GM23338 (cell line): ENCODE results near the gene NSL1. TPM values are rescaled to one million over a fixed set of nuclear protein-coding genes. Genes with fewer than 3 reads are reported as not detected.

Experiments used
- ATAC-seq: fragments of 200-7000 bp; cut with Tn5 transposase; 3 replicates; pipeline ENCODE4 v1.9.1; 2020
- DNase-seq: peaks from one replicate; pipeline ENCODE4 v3.0.0-alpha.2; 2015; ENCODE audit warnings: low spot score
- H2AFZ ChIP-seq: fragments of 200-600 bp; sonication (generic); 2 replicates; pipeline ENCODE4 v1.8.0; 2016; ENCODE audit warnings: antibody characterized with exemption, mild to moderate bottlenecking, moderate library complexity
- H3F3A ChIP-seq: fragments of 200-600 bp; sonication (generic); replicated peaks from 2 replicates; pipeline ENCODE4 v1.8.0; 2017; ENCODE audit warnings: antibody characterized with exemption, mixed run types, low read depth
- H3K27ac ChIP-seq: fragments of 200-600 bp; sonication (generic); 2 replicates; pipeline ENCODE4 v1.6.1; 2016; ENCODE audit warnings: low read depth
- H3K27me3 ChIP-seq: fragments of 200-600 bp; sonication (generic); 2 replicates; pipeline ENCODE4 v1.8.0; 2016; ENCODE audit warnings: mild to moderate bottlenecking, mixed run types, moderate library complexity; ENCODE audit not compliant: insufficient read depth
- H3K36me3 ChIP-seq: fragments of 200-600 bp; sonication (generic); 2 replicates; pipeline ENCODE4 v1.8.0; 2016; ENCODE audit warnings: mild to moderate bottlenecking; ENCODE audit not compliant: insufficient read depth
- H3K4me1 ChIP-seq: fragments of 200-600 bp; sonication (generic); 2 replicates; pipeline ENCODE4 v1.8.0; 2016; ENCODE audit warnings: mild to moderate bottlenecking, moderate library complexity; ENCODE audit not compliant: insufficient read depth
- H3K4me2 ChIP-seq: fragments of 200-600 bp; sonication (generic); 2 replicates; pipeline ENCODE4 v1.7.1; 2017; ENCODE audit warnings: mixed run types
- H3K4me3 ChIP-seq: fragments of 200-600 bp; sonication (generic); 2 replicates; pipeline ENCODE4 v1.6.1; 2016; ENCODE audit warnings: mixed run types
- H3K79me2 ChIP-seq: fragments of 200-600 bp; sonication (generic); replicated peaks from 2 replicates; pipeline ENCODE4 v1.8.0; 2017; ENCODE audit warnings: mild to moderate bottlenecking; ENCODE audit not compliant: insufficient read depth
- H3K9me2 ChIP-seq: fragments of 200-600 bp; sonication (generic); 2 replicates; pipeline ENCODE4 v1.8.0; 2017; ENCODE audit not compliant: insufficient read depth
- H4K20me1 ChIP-seq: fragments of 200-600 bp; sonication (generic); replicated peaks from 2 replicates; pipeline ENCODE4 v1.8.0; 2017; ENCODE audit warnings: mild to moderate bottlenecking; ENCODE audit not compliant: insufficient read depth
- H3K27ac Mint-ChIP-seq: 2 replicates; pipeline ENCODE4 v1.8.0; 2020; ENCODE audit warnings: inconsistent platforms, mild to moderate bottlenecking, moderate library complexity, mixed read lengths
- H3K27me3 Mint-ChIP-seq: 3 replicates; pipeline ENCODE4 v1.8.0; 2022; ENCODE audit warnings: low read depth, mild to moderate bottlenecking, moderate library complexity, mixed read lengths, inconsistent platforms; ENCODE audit not compliant: insufficient read depth, poor library complexity
- H3K36me3 Mint-ChIP-seq: 3 replicates; pipeline ENCODE4 v1.8.0; 2021; ENCODE audit warnings: low read depth, mild to moderate bottlenecking, inconsistent platforms, moderate library complexity, mixed read lengths
- H3K4me1 Mint-ChIP-seq: 3 replicates; pipeline ENCODE4 v1.8.0; 2020; ENCODE audit warnings: mild to moderate bottlenecking, inconsistent platforms, mixed read lengths
- H3K4me3 Mint-ChIP-seq: 3 replicates; pipeline ENCODE4 v1.8.0; 2021; ENCODE audit warnings: moderate library complexity, mild to moderate bottlenecking, inconsistent platforms, mixed read lengths
- H3K9me3 Mint-ChIP-seq: 3 replicates; pipeline ENCODE4 v1.8.0; 2020; ENCODE audit warnings: moderate library complexity, mild to moderate bottlenecking, inconsistent platforms, mixed read lengths
- CREB1 ChIP-seq: fragments of 250-450 bp; sonication (Bioruptor Pico); IDR thresholded peaks from 2 replicates; pipeline ENCODE4 v1.5.0; 2020; ENCODE audit warnings: low read depth, mild to moderate bottlenecking, moderate library complexity
- CTCF ChIP-seq, 2 experiments: fragments of 200-600 bp in 1 of 2; sonication (generic) in 1 of 2; conservative IDR thresholded peaks; 2 replicates each; pipeline versions ENCODE4 v1.5.1 to v1.6.1; 2016 to 2017; ENCODE audit warnings: antibody characterized with exemption in 2 of 2, low read depth in 2 of 2, mild to moderate bottlenecking in 2 of 2, moderate library complexity in 1 of 2
- ETS1 ChIP-seq: IDR thresholded peaks from 2 replicates; pipeline ENCODE4 v1.6.1; 2016; ENCODE audit warnings: antibody characterized with exemption
- EZH2 ChIP-seq: fragments of 200-600 bp; sonication (generic); IDR thresholded peaks from one replicate; pipeline ENCODE4 v1.8.0; 2017; ENCODE audit warnings: antibody characterized with exemption, mild to moderate bottlenecking, low read depth; ENCODE audit not compliant: unreplicated experiment
- EZH2phosphoT487 ChIP-seq: fragments of 200-600 bp; sonication (generic); IDR thresholded peaks from one replicate; pipeline ENCODE4 v1.8.1; 2018; ENCODE audit warnings: antibody characterized with exemption; ENCODE audit not compliant: unreplicated experiment
- JUNB ChIP-seq: IDR thresholded peaks from one replicate; pipeline ENCODE4 v1.6.1; 2016; ENCODE audit warnings: antibody characterized with exemption; ENCODE audit not compliant: unreplicated experiment
- NANOG ChIP-seq: IDR thresholded peaks from 2 replicates; pipeline ENCODE4 v1.6.1; 2016; ENCODE audit warnings: antibody characterized with exemption, borderline replicate concordance
- POLR2AphosphoS5 ChIP-seq: IDR thresholded peaks from 2 replicates; pipeline ENCODE4 v1.6.1; 2016; ENCODE audit warnings: antibody characterized with exemption, low read depth
- STAT1 ChIP-seq: IDR thresholded peaks from one replicate; pipeline ENCODE4 v1.6.1; 2016; ENCODE audit warnings: antibody characterized with exemption; ENCODE audit not compliant: unreplicated experiment
- ZNF114 ChIP-seq: fragments of 250-450 bp; sonication (Bioruptor Pico); IDR thresholded peaks from 2 replicates; pipeline ENCODE4 v1.5.0; 2020; ENCODE audit warnings: mild to moderate bottlenecking, moderate library complexity
- ZNF331 ChIP-seq: fragments of 250-450 bp; sonication (Bioruptor Pico); IDR thresholded peaks from 2 replicates; pipeline ENCODE4 v1.5.0; 2020; ENCODE audit warnings: low read depth, mild to moderate bottlenecking, moderate library complexity
- polyA plus RNA-seq: library from polyadenylated mRNA; unstranded; fragments of >200 nt; fragmentation: Nextera tagmentation; extraction: Ambion mirVana; gene quantifications from 2 replicates; pipeline ENCODE4 v1.2.1, GENCODE V29; 2016
- total RNA-seq: library from RNA; depleted of rRNA; stranded (reverse); fragments of >200 nt; shearing (Covaris generic); gene quantifications from 2 replicates; pipeline ENCODE4 v1.2.3, GENCODE V29; 2014
- TF ChIP-seq, protein P1 (sequence below): IDR thresholded peaks from one replicate; pipeline ENCODE4 v1.6.1; 2018; ENCODE audit warnings: antibody characterized with exemption; ENCODE audit not compliant: unreplicated experiment
- TF ChIP-seq, protein P2 (sequence below): fragments of 250-450 bp; sonication (Bioruptor Pico); IDR thresholded peaks from 2 replicates; pipeline ENCODE4 v1.5.0; 2020; ENCODE audit warnings: mild to moderate bottlenecking, moderate library complexity

The NSL1 gene
- total and polyA plus RNA-seq, 2 experiments from 2014 or later = 96.8 to 102 TPM

GRCh38 chr1:212688341-212689047 lies 103.1 kb downstream of the NSL1 start:
- peaks cover 9% of the 10 kb centered on the region; the same call in 1 of the 2 replicates for H3K9me2 ChIP-seq
- no peak overlapping the region for H3K4me2 ChIP-seq
- H3K79me2 ChIP-seq = no peaks in the 10 kb centered on the region
- Mint-ChIP-seq H3K27ac (no peak overlapping the region), H3K9me3 (no peaks in the 10 kb centered on the region), H3K27me3 (peaks cover 2% of the 10 kb centered on the region), H3K36me3 (no peaks in the 10 kb centered on the region; the same call in 2 of the 3 replicates), H3K4me3 (no peak overlapping the region), H3K4me1 (peaks cover 16% of the 10 kb centered on the region)
- H3K4me1 ChIP-seq = peaks cover 19% of the 10 kb centered on the region
- H3F3A ChIP-seq = no peaks in the 10 kb centered on the region
- H3K27me3 ChIP-seq = no peaks in the 10 kb centered on the region
- no peaks in the 10 kb centered on the region; the same call in 1 of the 2 replicates for H3K36me3 ChIP-seq
- no peak for ATAC-seq
- no peak overlapping the region for H3K27ac ChIP-seq
- DNase-seq = no peak
- H2AFZ ChIP-seq = no peak overlapping the region
- H3K4me3 ChIP-seq = no peak overlapping the region
- TF ChIP-seq EZH2 = no peak
- TF ChIP-seq, protein P1, sequence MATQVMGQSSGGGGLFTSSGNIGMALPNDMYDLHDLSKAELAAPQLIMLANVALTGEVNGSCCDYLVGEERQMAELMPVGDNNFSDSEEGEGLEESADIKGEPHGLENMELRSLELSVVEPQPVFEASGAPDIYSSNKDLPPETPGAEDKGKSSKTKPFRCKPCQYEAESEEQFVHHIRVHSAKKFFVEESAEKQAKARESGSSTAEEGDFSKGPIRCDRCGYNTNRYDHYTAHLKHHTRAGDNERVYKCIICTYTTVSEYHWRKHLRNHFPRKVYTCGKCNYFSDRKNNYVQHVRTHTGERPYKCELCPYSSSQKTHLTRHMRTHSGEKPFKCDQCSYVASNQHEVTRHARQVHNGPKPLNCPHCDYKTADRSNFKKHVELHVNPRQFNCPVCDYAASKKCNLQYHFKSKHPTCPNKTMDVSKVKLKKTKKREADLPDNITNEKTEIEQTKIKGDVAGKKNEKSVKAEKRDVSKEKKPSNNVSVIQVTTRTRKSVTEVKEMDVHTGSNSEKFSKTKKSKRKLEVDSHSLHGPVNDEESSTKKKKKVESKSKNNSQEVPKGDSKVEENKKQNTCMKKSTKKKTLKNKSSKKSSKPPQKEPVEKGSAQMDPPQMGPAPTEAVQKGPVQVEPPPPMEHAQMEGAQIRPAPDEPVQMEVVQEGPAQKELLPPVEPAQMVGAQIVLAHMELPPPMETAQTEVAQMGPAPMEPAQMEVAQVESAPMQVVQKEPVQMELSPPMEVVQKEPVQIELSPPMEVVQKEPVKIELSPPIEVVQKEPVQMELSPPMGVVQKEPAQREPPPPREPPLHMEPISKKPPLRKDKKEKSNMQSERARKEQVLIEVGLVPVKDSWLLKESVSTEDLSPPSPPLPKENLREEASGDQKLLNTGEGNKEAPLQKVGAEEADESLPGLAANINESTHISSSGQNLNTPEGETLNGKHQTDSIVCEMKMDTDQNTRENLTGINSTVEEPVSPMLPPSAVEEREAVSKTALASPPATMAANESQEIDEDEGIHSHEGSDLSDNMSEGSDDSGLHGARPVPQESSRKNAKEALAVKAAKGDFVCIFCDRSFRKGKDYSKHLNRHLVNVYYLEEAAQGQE = no peak
- no peak for TF ChIP-seq CREB1
- TF ChIP-seq NANOG = no peak
- TF ChIP-seq EZH2phosphoT487 = no peak
- TF ChIP-seq ETS1 = no peak
- TF ChIP-seq POLR2AphosphoS5 = no peak
- TF ChIP-seq STAT1 = no peak
- TF ChIP-seq ZNF114 (CRISPR knock-in tag) = no peak
- TF ChIP-seq, protein P2, sequence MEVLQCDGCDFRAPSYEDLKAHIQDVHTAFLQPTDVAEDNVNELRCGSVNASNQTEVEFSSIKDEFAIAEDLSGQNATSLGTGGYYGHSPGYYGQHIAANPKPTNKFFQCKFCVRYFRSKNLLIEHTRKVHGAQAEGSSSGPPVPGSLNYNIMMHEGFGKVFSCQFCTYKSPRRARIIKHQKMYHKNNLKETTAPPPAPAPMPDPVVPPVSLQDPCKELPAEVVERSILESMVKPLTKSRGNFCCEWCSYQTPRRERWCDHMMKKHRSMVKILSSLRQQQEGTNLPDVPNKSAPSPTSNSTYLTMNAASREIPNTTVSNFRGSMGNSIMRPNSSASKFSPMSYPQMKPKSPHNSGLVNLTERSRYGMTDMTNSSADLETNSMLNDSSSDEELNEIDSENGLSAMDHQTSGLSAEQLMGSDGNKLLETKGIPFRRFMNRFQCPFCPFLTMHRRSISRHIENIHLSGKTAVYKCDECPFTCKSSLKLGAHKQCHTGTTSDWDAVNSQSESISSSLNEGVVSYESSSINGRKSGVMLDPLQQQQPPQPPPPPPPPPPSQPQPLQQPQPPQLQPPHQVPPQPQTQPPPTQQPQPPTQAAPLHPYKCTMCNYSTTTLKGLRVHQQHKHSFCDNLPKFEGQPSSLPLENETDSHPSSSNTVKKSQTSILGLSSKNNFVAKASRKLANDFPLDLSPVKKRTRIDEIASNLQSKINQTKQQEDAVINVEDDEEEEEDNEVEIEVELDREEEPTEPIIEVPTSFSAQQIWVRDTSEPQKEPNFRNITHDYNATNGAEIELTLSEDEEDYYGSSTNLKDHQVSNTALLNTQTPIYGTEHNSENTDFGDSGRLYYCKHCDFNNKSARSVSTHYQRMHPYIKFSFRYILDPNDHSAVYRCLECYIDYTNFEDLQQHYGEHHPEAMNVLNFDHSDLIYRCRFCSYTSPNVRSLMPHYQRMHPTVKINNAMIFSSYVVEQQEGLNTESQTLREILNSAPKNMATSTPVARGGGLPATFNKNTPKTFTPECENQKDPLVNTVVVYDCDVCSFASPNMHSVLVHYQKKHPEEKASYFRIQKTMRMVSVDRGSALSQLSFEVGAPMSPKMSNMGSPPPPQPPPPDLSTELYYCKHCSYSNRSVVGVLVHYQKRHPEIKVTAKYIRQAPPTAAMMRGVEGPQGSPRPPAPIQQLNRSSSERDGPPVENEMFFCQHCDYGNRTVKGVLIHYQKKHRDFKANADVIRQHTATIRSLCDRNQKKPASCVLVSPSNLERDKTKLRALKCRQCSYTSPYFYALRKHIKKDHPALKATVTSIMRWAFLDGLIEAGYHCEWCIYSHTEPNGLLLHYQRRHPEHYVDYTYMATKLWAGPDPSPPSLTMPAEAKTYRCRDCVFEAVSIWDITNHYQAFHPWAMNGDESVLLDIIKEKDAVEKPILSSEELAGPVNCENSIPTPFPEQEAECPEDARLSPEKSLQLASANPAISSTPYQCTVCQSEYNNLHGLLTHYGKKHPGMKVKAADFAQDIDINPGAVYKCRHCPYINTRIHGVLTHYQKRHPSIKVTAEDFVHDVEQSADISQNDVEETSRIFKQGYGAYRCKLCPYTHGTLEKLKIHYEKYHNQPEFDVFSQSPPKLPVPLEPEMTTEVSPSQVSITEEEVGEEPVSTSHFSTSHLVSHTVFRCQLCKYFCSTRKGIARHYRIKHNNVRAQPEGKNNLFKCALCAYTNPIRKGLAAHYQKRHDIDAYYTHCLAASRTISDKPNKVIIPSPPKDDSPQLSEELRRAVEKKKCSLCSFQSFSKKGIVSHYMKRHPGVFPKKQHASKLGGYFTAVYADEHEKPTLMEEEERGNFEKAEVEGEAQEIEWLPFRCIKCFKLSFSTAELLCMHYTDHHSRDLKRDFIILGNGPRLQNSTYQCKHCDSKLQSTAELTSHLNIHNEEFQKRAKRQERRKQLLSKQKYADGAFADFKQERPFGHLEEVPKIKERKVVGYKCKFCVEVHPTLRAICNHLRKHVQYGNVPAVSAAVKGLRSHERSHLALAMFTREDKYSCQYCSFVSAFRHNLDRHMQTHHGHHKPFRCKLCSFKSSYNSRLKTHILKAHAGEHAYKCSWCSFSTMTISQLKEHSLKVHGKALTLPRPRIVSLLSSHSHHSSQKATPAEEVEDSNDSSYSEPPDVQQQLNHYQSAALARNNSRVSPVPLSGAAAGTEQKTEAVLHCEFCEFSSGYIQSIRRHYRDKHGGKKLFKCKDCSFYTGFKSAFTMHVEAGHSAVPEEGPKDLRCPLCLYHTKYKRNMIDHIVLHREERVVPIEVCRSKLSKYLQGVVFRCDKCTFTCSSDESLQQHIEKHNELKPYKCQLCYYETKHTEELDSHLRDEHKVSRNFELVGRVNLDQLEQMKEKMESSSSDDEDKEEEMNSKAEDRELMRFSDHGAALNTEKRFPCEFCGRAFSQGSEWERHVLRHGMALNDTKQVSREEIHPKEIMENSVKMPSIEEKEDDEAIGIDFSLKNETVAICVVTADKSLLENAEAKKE (CRISPR knock-in tag) = no peak
- no peak for TF ChIP-seq CTCF (conservative IDR thresholded peaks at IDR 0.05; ENCODE audit: low read depth in 2 of 2)
- no peak for TF ChIP-seq ZNF331 (CRISPR knock-in tag)
- no peak for TF ChIP-seq JUNB
- no peaks in the 10 kb centered on the region for H4K20me1 ChIP-seq
